Activated T-cell treated with anti-CD3 and anti-CD28 coated beads, Interleukin-2, amount 50 U/mL, for 72 hours (primary cell): Measurements from ENCODE around the gene MAGI2. TPM values are rescaled to one million over a fixed set of nuclear protein-coding genes. Genes with fewer than 3 reads are reported as not detected.

ENCODE experiments used
- ATAC-seq, 2 donors: fragments of 150-1000 bp; cut with Tn5 transposase; replicated peaks in 1 of 2; 2 replicates each; pipeline ENCODE4 v1.10.0; 2021; ENCODE audit warnings: moderate library complexity in 2 of 2, mild to moderate bottlenecking in 1 of 2
- DNase-seq, 2 donors: peaks; one replicate each; pipeline ENCODE4 v3.0.0; 2021 to 2022; ENCODE audit warnings: mixed read lengths in 1 of 2
- H3K27ac Mint-ChIP-seq: one replicate; pipeline ENCODE4 v1.8.0; 2022; ENCODE audit warnings: mild to moderate bottlenecking, moderate library complexity, mixed read lengths
- H3K27me3 Mint-ChIP-seq: one replicate; pipeline ENCODE4 v1.8.0; 2022; ENCODE audit warnings: low read depth, mixed read lengths
- H3K36me3 Mint-ChIP-seq, 2 donors: one replicate each; pipeline ENCODE4 v1.8.0; 2022; ENCODE audit warnings: mixed read lengths in 2 of 2, mild to moderate bottlenecking in 1 of 2; ENCODE audit not compliant: insufficient read depth in 2 of 2
- H3K4me1 Mint-ChIP-seq: one replicate; pipeline ENCODE4 v1.8.0; 2022; ENCODE audit warnings: low read depth, mixed read lengths
- H3K4me3 Mint-ChIP-seq, 2 donors: one replicate each; pipeline ENCODE4 v1.8.0; 2022; ENCODE audit warnings: mild to moderate bottlenecking in 2 of 2, mixed read lengths in 2 of 2, moderate library complexity in 2 of 2
- H3K9me3 Mint-ChIP-seq, 2 donors: one replicate each; pipeline ENCODE4 v1.8.0; 2022; ENCODE audit warnings: mixed read lengths in 2 of 2
- total RNA-seq, 2 donors: library from RNA; stranded (reverse); gene quantifications; one replicate each; pipeline ENCODE4 v1.2.3, GENCODE V29; 2022

MAGI2 gene
- under 1 TPM; 0.31 to 0.44 TPM for total RNA-seq

- Mint-ChIP-seq H3K4me1 (peaks cover 28% of the 10 kb centered on the region), H3K27ac (peak within 1 kb of the TSS; percentile 60), H3K9me3 (peaks cover 0 to 1% of the 10 kb centered on the region in 2 donors), H3K36me3 (peaks cover 0 to 10% of the 10 kb centered on the region in 2 donors), H3K4me3 (peak within 1 kb of the TSS; percentile 84 to 88), H3K27me3 (peaks cover 50% of the 10 kb centered on the region)
- DNase-seq (peak; percentile 11 to 26), ATAC-seq (peak; percentile 45 to 60)
Observed at GRCh38 chr7:79453558-79454360, at the start of gene MAGI2. Gene MAGI2 (minus strand): TSS chr7:79453667. CDS start chr7:79453320, 347 bp downstream.

GRCh38 chr7:79502151-79502550 lies 48.7 kb upstream of the MAGI2 start:
- H3K27ac Mint-ChIP-seq = no peak overlapping the region
- H3K36me3 Mint-ChIP-seq = no peaks in the 10 kb centered on the region
- no peaks in the 10 kb centered on the region for H3K9me3 Mint-ChIP-seq
- H3K4me1 Mint-ChIP-seq = no peaks in the 10 kb centered on the region
- no peak for ATAC-seq
- H3K27me3 Mint-ChIP-seq = no peaks in the 10 kb centered on the region
- no peak overlapping the region for H3K4me3 Mint-ChIP-seq
- no peak for DNase-seq

GRCh38 chr7:79500759-79501158 lies 47.3 kb upstream of the MAGI2 start:
- Mint-ChIP-seq H3K27ac (no peak overlapping the region), H3K27me3 (no peaks in the 10 kb centered on the region), H3K36me3 (no peaks in the 10 kb centered on the region), H3K4me3 (no peak overlapping the region), H3K4me1 (no peaks in the 10 kb centered on the region), H3K9me3 (peaks cover 0 to 2% of the 10 kb centered on the region in 2 donors)
- DNase-seq = no peak
- ATAC-seq = no peak

- Mint-ChIP-seq H3K4me1 (no peaks in the 10 kb centered on the region), H3K36me3 (no peaks in the 10 kb centered on the region), H3K27ac (no peak overlapping the region), H3K9me3 (peaks cover 0 to 2% of the 10 kb centered on the region in 2 donors), H3K27me3 (no peaks in the 10 kb centered on the region), H3K4me3 (no peak overlapping the region)
- no peak for DNase-seq
- no peak for ATAC-seq
Observed at GRCh38 chr7:79497728-79498127, 44.3 kb upstream of the MAGI2 start.

- Mint-ChIP-seq H3K4me3 (no peak overlapping the region), H3K27ac (no peak overlapping the region), H3K36me3 (no peaks in the 10 kb centered on the region), H3K9me3 (peaks cover 0 to 2% of the 10 kb centered on the region in 2 donors), H3K27me3 (no peaks in the 10 kb centered on the region), H3K4me1 (no peaks in the 10 kb centered on the region)
- ATAC-seq (no peak), DNase-seq (no peak)
Observed at GRCh38 chr7:79495544-79496272, 42.2 kb upstream of the MAGI2 start.

- ATAC-seq = no peak
- Mint-ChIP-seq H3K27me3 (no peaks in the 10 kb centered on the region), H3K4me3 (no peak overlapping the region)
Observed at GRCh38 chr7:79494046-79494445, 40.6 kb upstream of the MAGI2 start.

GRCh38 chr7:79489371-79489770 lies 35.9 kb upstream of the MAGI2 start:
- no peak for ATAC-seq
- Mint-ChIP-seq H3K9me3 (no peaks in the 10 kb centered on the region), H3K4me3 (no peak overlapping the region), H3K36me3 (no peaks in the 10 kb centered on the region), H3K27ac (no peak overlapping the region), H3K27me3 (no peaks in the 10 kb centered on the region), H3K4me1 (no peaks in the 10 kb centered on the region)
- no peak for DNase-seq

More at GRCh38 chr7:79494046-79494445, 40.6 kb upstream of the MAGI2 start:
- DNase-seq = no peak
- Mint-ChIP-seq H3K9me3 (peaks cover 0 to 2% of the 10 kb centered on the region in 2 donors), H3K27ac (no peak overlapping the region), H3K36me3 (no peaks in the 10 kb centered on the region), H3K4me1 (no peaks in the 10 kb centered on the region)

GRCh38 chr7:79478386-79478785 lies 24.9 kb upstream of the MAGI2 start:
- H3K4me3 Mint-ChIP-seq = no peak overlapping the region
- DNase-seq = no peak

GRCh38 chr7:79475455-79475854 lies 22.0 kb upstream of the MAGI2 start:
- Mint-ChIP-seq H3K4me3 (no peak overlapping the region), H3K27me3 (no peaks in the 10 kb centered on the region), H3K27ac (no peak overlapping the region), H3K9me3 (no peaks in the 10 kb centered on the region), H3K4me1 (no peaks in the 10 kb centered on the region), H3K36me3 (no peaks in the 10 kb centered on the region)
- DNase-seq (no peak), ATAC-seq (no peak)

More at GRCh38 chr7:79478386-79478785, 24.9 kb upstream of the MAGI2 start:
- no peak for ATAC-seq
- H3K9me3 Mint-ChIP-seq = peaks cover 0 to 1% of the 10 kb centered on the region in 2 donors
- H3K27me3 Mint-ChIP-seq = no peaks in the 10 kb centered on the region
- no peak overlapping the region for H3K27ac Mint-ChIP-seq
- H3K36me3 Mint-ChIP-seq = no peaks in the 10 kb centered on the region
- H3K4me1 Mint-ChIP-seq = no peaks in the 10 kb centered on the region

- Mint-ChIP-seq H3K27ac (no peak overlapping the region), H3K9me3 (no peaks in the 10 kb centered on the region), H3K4me3 (no peak overlapping the region), H3K27me3 (no peaks in the 10 kb centered on the region), H3K4me1 (no peaks in the 10 kb centered on the region), H3K36me3 (no peaks in the 10 kb centered on the region)
- ATAC-seq (no peak), DNase-seq (no peak)
Observed at GRCh38 chr7:79471699-79472098, 18.2 kb upstream of the MAGI2 start.

- no peak overlapping the region for H3K27ac Mint-ChIP-seq
- H3K27me3 Mint-ChIP-seq = no peaks in the 10 kb centered on the region
- no peaks in the 10 kb centered on the region for H3K9me3 Mint-ChIP-seq
- ATAC-seq (no peak), DNase-seq (no peak)
- no peaks in the 10 kb centered on the region for H3K4me1 Mint-ChIP-seq
- H3K36me3 Mint-ChIP-seq = no peaks in the 10 kb centered on the region
- no peak overlapping the region for H3K4me3 Mint-ChIP-seq
Observed at GRCh38 chr7:79471283-79471682, 17.8 kb upstream of the MAGI2 start.

GRCh38 chr7:79465551-79465950 lies 12.1 kb upstream of the MAGI2 start:
- DNase-seq (no peak), ATAC-seq (no peak)
- Mint-ChIP-seq H3K27ac (no peak overlapping the region), H3K4me1 (no peaks in the 10 kb centered on the region), H3K4me3 (no peak overlapping the region), H3K9me3 (no peaks in the 10 kb centered on the region), H3K27me3 (no peaks in the 10 kb centered on the region), H3K36me3 (no peaks in the 10 kb centered on the region)

GRCh38 chr7:79464051-79464450 lies 10.6 kb upstream of the MAGI2 start:
- Mint-ChIP-seq H3K9me3 (no peaks in the 10 kb centered on the region), H3K4me1 (no peaks in the 10 kb centered on the region), H3K4me3 (no peak overlapping the region), H3K27ac (no peak overlapping the region), H3K27me3 (no peaks in the 10 kb centered on the region), H3K36me3 (no peaks in the 10 kb centered on the region)
- DNase-seq (no peak), ATAC-seq (no peak)
